Calu3 (cell line): ENCODE data around the gene CUL9. TPM values are rescaled to one million over a fixed set of nuclear protein-coding genes. Genes with fewer than 3 reads are reported as not detected.

Source experiments
- BruUV-seq: library from RNA; stranded (reverse); fragments of 400-500 nt; replicated peaks from 2 replicates; lab custom pipeline; 2021; lab: Mats Ljungman, UMichigan
- CTCF ChIA-PET: fragments of 300-600 bp; sonication (Branson Sonifier 250); formaldehyde crosslinking; loops from one replicate; lab custom pipeline; 2022; ENCODE audit warnings: antibody characterized with exemption; lab: Charles Lee
- DNase-seq: peaks from one replicate; pipeline ENCODE4 v3.0.0; 2022
- H3K27ac Mint-ChIP-seq: one replicate; pipeline ENCODE4 v1.8.0; 2022; ENCODE audit warnings: mixed read lengths; ENCODE audit not compliant: unreplicated experiment
- H3K27me3 Mint-ChIP-seq: one replicate; pipeline ENCODE4 v1.8.0; 2022; ENCODE audit warnings: mixed read lengths; ENCODE audit not compliant: unreplicated experiment
- H3K36me3 Mint-ChIP-seq: one replicate; pipeline ENCODE4 v1.8.0; 2022; ENCODE audit warnings: mild to moderate bottlenecking, moderate library complexity, mixed read lengths; ENCODE audit not compliant: insufficient read depth, unreplicated experiment
- H3K4me1 Mint-ChIP-seq: one replicate; pipeline ENCODE4 v1.8.0; 2022; ENCODE audit warnings: mild to moderate bottlenecking, low read depth, mixed read lengths; ENCODE audit not compliant: unreplicated experiment
- H3K4me3 Mint-ChIP-seq: one replicate; pipeline ENCODE4 v1.8.0; 2022; ENCODE audit warnings: mild to moderate bottlenecking, low read depth, moderate library complexity, mixed read lengths; ENCODE audit not compliant: unreplicated experiment
- H3K9me3 Mint-ChIP-seq: one replicate; pipeline ENCODE4 v1.8.0; 2022; ENCODE audit warnings: low read depth, mixed read lengths; ENCODE audit not compliant: unreplicated experiment
- CTCF ChIP-seq: fragments of 200-600 bp; IDR thresholded peaks from one replicate; pipeline ENCODE4 v1.8.0; 2022; ENCODE audit warnings: antibody characterized with exemption; ENCODE audit not compliant: unreplicated experiment
- intact Hi-C: fragments of 100-400 bp; cut with micrococcal nuclease; formaldehyde crosslinking; loops from one replicate; pipeline ENCODE4 v1.10.0; 2022; ENCODE audit not compliant: unreplicated experiment
- total RNA-seq: library from RNA; stranded (reverse); gene quantifications from 2 replicates; pipeline ENCODE4 v1.2.3, GENCODE V29; 2022

Gene CUL9
- total RNA-seq, 1 experiment from 2014 or later: 73.1 TPM

- Mint-ChIP-seq H3K9me3 (no peaks in the 10 kb centered on the region), H3K4me3 (no peak overlapping the region), H3K36me3 (no peaks in the 10 kb centered on the region), H3K27ac (no peak overlapping the region), H3K27me3 (no peaks in the 10 kb centered on the region), H3K4me1 (peaks cover 9% of the 10 kb centered on the region)
- no peak for TF ChIP-seq CTCF
- no peak for DNase-seq
- BruUV-seq: no TSS peak
- intact Hi-C loops: no loop called here
- CTCF ChIA-PET: interaction anchor here (0.6 to 1.0 kb wide), 3 partner anchors 17 to 200 kb away, joined by 3 to 7 read pairs (median 4); no protein-coding TSS in a partner anchor
Observed at GRCh38 chr6:43146709-43147688, 35.0 kb upstream of the CUL9 start.

DNA sequence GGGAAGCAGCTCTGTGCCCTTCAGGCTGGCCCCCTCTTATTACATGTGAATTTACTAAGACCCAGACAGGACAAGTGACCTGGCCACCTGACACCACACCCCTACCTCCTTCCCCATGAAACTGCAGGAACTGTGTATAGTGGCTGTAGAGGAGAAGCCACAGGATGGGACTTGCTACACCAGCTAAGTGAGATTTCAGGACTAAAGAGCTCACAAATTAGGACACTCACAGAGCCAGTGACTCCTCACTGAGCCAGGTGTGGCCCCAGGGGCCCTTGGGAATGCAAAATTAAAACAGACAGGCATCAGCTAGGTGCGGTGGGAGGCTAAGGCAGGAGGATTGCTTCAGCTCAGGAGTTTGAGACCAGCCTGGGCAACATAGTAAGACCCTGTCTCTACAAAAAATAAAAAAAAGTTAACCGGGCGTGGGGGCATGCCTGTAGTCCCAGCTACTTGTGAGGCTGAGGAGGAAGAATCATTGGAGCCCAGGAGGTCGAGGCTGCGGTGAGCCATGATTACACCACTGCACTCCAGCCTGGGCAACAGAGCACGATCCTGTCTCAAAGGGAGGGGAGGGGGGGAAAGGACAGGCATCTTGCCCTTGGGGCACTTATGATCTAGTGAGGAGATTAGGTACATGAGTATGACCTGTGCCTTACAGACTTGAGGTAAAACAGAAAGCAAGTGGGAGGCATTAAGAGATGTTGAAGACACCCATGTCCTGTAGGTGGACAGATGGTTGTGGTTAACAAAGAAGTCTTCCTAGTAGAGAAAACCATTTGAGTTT lies 34.1 kb upstream of the CUL9 start:
- TF ChIP-seq CTCF: no peak
- H3K27me3 Mint-ChIP-seq: no peaks in the 10 kb centered on the region
- CTCF ChIA-PET: interaction anchor here (0.9 kb wide), 1 partner anchor 16 kb away, joined by 4 read pairs; no protein-coding TSS in a partner anchor
- DNase-seq: no peak
- H3K4me3 Mint-ChIP-seq: no peak overlapping the region
- intact Hi-C loops: no loop called here
- no peaks in the 10 kb centered on the region for H3K9me3 Mint-ChIP-seq
- H3K4me1 Mint-ChIP-seq: peaks cover 9% of the 10 kb centered on the region
- H3K36me3 Mint-ChIP-seq: no peaks in the 10 kb centered on the region
- H3K27ac Mint-ChIP-seq: no peak overlapping the region
- no TSS peak for BruUV-seq

DNA sequence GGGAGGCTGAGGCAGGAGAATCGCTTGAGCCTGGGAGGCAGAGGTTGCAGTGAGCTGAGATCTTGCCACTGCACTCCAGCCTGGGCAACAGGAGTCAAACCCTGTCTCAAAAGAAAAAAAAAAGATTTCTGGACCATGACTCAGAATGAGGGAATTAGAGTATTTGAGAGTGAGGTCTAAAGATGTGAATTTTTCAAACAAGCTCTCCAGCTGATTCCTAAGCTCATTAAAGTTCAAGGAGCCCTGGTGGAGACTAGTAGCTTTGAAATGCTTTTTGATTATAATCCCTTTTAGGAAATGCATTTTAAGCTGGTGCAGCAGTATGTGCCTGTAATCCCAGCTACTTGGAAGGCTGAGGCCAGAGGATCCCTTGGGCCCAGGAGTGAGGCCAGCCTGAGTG lies 32.7 kb upstream of the CUL9 start:
- Mint-ChIP-seq H3K9me3 (no peaks in the 10 kb centered on the region), H3K36me3 (no peaks in the 10 kb centered on the region), H3K4me3 (no peak overlapping the region), H3K27me3 (no peaks in the 10 kb centered on the region), H3K27ac (no peak overlapping the region), H3K4me1 (peaks cover under 1% of the 10 kb centered on the region)
- no peak for DNase-seq
- intact Hi-C loops: no loop called here
- no TSS peak for BruUV-seq
- CTCF ChIA-PET: interaction anchor here (1.5 kb wide), 1 partner anchor 21 kb away, joined by 4 read pairs; no protein-coding TSS in a partner anchor
- TF ChIP-seq CTCF: no peak

DNA sequence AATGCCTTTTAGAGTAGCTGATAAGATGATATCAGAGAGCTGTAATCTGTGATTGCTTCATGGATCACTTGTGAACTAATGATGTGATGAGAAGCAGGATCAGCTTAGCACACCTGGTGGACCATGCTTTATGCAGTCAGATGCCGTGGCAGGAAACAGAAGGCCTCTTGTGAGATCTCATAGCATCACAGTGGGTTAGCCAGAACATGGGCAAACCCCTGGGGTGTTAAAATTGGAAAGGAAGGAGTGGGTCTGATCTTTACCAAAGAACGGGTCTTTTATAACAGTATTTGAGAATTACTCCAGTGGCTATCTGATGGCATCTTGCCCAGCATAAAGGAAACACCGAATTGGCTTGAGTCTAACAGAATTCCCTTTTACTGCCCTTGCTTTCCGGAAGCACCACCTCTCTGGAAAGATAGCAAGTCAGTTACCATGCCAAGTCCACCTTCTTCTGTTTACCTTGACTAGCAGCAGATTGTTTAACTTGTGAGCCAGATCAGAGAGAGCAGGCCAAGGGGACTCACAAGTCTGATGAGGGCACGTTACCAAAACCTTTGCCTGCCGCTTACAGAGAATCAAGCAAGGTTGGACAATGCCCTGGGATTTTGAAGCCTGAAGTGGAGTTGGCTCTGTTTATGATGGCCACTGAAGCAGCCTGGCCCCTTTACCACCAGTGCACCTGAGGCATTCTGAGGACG lies 31.8 kb upstream of the CUL9 start:
- Mint-ChIP-seq H3K27me3 (no peaks in the 10 kb centered on the region), H3K36me3 (no peaks in the 10 kb centered on the region), H3K9me3 (no peaks in the 10 kb centered on the region), H3K4me3 (no peak overlapping the region), H3K27ac (no peak overlapping the region), H3K4me1 (no peaks in the 10 kb centered on the region)
- no peak for TF ChIP-seq CTCF
- BruUV-seq: no TSS peak
- no peak for DNase-seq
- intact Hi-C loops: no loop called here
- CTCF ChIA-PET: interaction anchor here (1.5 kb wide), 1 partner anchor 20 kb away, joined by 4 read pairs; no protein-coding TSS in a partner anchor
